HepG2 (cell line): Measurements from ENCODE around the gene PATZ1. TPM values are rescaled to one million over a fixed set of nuclear protein-coding genes. Genes with fewer than 3 reads are reported as not detected.

ENCODE experiments used
- CAMTA2 ChIP-seq: sonication (generic); formaldehyde crosslinking; IDR thresholded peaks from 2 replicates; pipeline ENCODE4 v1.4.0; 2020; ENCODE audit warnings: mild to moderate bottlenecking, missing genetic modification reagents, borderline replicate concordance
- CCDC6 ChIP-seq: sonication (generic); formaldehyde crosslinking; IDR thresholded peaks from 2 replicates; pipeline ENCODE4 v1.8.1; 2022; ENCODE audit warnings: mild to moderate bottlenecking, missing genetic modification reagents, moderate library complexity
- CERS6 ChIP-seq: sonication (generic); formaldehyde crosslinking; IDR thresholded peaks from 2 replicates; pipeline ENCODE4 v1.5.0; 2020; ENCODE audit warnings: missing genetic modification reagents
- CHD4 ChIP-seq: fragments of 200-600 bp; sonication (generic); IDR thresholded peaks from 2 replicates; pipeline ENCODE4 v1.7.0; 2017; ENCODE audit warnings: mild to moderate bottlenecking, low read length, borderline replicate concordance
- CREB3 ChIP-seq: sonication (generic); formaldehyde crosslinking; IDR thresholded peaks from 2 replicates; pipeline ENCODE4 v1.5.0; 2020; ENCODE audit warnings: missing genetic modification reagents
- FIP1L1 ChIP-seq: fragments of 200-400 bp; formaldehyde crosslinking; IDR thresholded peaks from 2 replicates; pipeline ENCODE4 v1.6.1; 2018; ENCODE audit warnings: low read depth, mild to moderate bottlenecking, low read length, moderate library complexity, borderline replicate concordance; ENCODE audit not compliant: insufficient read depth
- GPN1 ChIP-seq: sonication (generic); formaldehyde crosslinking; IDR thresholded peaks from 2 replicates; pipeline ENCODE4 v1.5.1; 2020; ENCODE audit warnings: missing genetic modification reagents, borderline replicate concordance
- GZF1 ChIP-seq: sonication (generic); formaldehyde crosslinking; IDR thresholded peaks from 2 replicates; pipeline ENCODE4 v1.5.1; 2020; ENCODE audit warnings: mild to moderate bottlenecking, missing genetic modification reagents
- JUND ChIP-seq: sonication (generic); formaldehyde crosslinking; IDR thresholded peaks from 2 replicates; pipeline ENCODE4 v1.8.0; 2022; ENCODE audit warnings: mild to moderate bottlenecking, missing genetic modification reagents
- NCOA1 ChIP-seq: sonication (generic); formaldehyde crosslinking; IDR thresholded peaks from 2 replicates; pipeline ENCODE4 v1.9.0; 2021; ENCODE audit warnings: missing genetic modification reagents
- PAX8 ChIP-seq: sonication (generic); formaldehyde crosslinking; IDR thresholded peaks from 2 replicates; pipeline ENCODE4 v1.8.0; 2022; ENCODE audit warnings: mild to moderate bottlenecking, missing genetic modification reagents, borderline replicate concordance
- RFX5 ChIP-seq: IDR thresholded peaks from 2 replicates; pipeline ENCODE4 v1.6.1; 2011; ENCODE audit warnings: low read depth, low read length, improper control_type of control experiment
- SRSF1 ChIP-seq: fragments of 200-400 bp; formaldehyde crosslinking; optimal IDR thresholded peaks from 2 replicates; pipeline ENCODE3; 2017; ENCODE audit warnings: mild to moderate bottlenecking, low read depth, low read length, moderate library complexity
- TBP ChIP-seq: sonication (generic); formaldehyde crosslinking; IDR thresholded peaks from 2 replicates; pipeline ENCODE4 v1.5.0; 2020; ENCODE audit warnings: missing genetic modification reagents
- TCF7L2 ChIP-seq: IDR thresholded peaks from 2 replicates; pipeline ENCODE4 v1.6.1; 2011; ENCODE audit warnings: mild to moderate bottlenecking, low read depth, low read length, moderate library complexity
- TRIM22 ChIP-seq: fragments of 450-650 bp; IDR thresholded peaks from 2 replicates; pipeline ENCODE4 v1.6.1; 2017
- TRIM24 ChIP-seq: sonication (generic); formaldehyde crosslinking; IDR thresholded peaks from 2 replicates; pipeline ENCODE4 v1.8.0; 2022; ENCODE audit warnings: mild to moderate bottlenecking, missing genetic modification reagents
- ZBTB39 ChIP-seq: sonication (generic); formaldehyde crosslinking; IDR thresholded peaks from 2 replicates; pipeline ENCODE4 v1.5.0; 2020; ENCODE audit warnings: missing genetic modification reagents
- ZNF101 ChIP-seq: sonication (generic); formaldehyde crosslinking; IDR thresholded peaks from 2 replicates; pipeline ENCODE4 v1.4.0; 2020; ENCODE audit warnings: mild to moderate bottlenecking, low read depth, missing genetic modification reagents, borderline replicate concordance
- ZNF121 ChIP-seq: sonication (generic); formaldehyde crosslinking; IDR thresholded peaks from 2 replicates; pipeline ENCODE4 v1.5.0; 2020; ENCODE audit warnings: mild to moderate bottlenecking, missing genetic modification reagents
- ZNF253 ChIP-seq: sonication (generic); formaldehyde crosslinking; IDR thresholded peaks from 2 replicates; pipeline ENCODE4 v1.8.0; 2022; ENCODE audit warnings: mild to moderate bottlenecking, missing genetic modification reagents, borderline replicate concordance
- ZNF317 ChIP-seq: sonication (generic); formaldehyde crosslinking; IDR thresholded peaks from 2 replicates; pipeline ENCODE4 v1.5.0; 2020; ENCODE audit warnings: mild to moderate bottlenecking, missing genetic modification reagents
- ZNF441 ChIP-seq: sonication (generic); formaldehyde crosslinking; IDR thresholded peaks from 2 replicates; pipeline ENCODE4 v1.7.0; 2021; ENCODE audit warnings: missing genetic modification reagents, borderline replicate concordance
- ZNF678 ChIP-seq: sonication (generic); formaldehyde crosslinking; IDR thresholded peaks from 2 replicates; pipeline ENCODE4 v1.4.0; 2020; ENCODE audit warnings: mild to moderate bottlenecking, missing genetic modification reagents
- ZNF777 ChIP-seq: sonication (generic); formaldehyde crosslinking; IDR thresholded peaks from 2 replicates; pipeline ENCODE4 v1.4.0; 2020; ENCODE audit warnings: missing genetic modification reagents
- polyA plus RNA-seq, 8 experiments: library from polyadenylated mRNA; depleted of rRNA in 3 of 8; stranded (reverse) in 7 of 8; unstranded in 1 of 8; fragments of >200 nt; fragmentation: Illumina TruSeq in 4 of 8; extraction: Trizol in 4 of 8; gene quantifications; 2 replicates each; pipeline versions ENCODE4 v1.2.1 to v1.2.3, GENCODE V29; 2011 to 2016; ENCODE audit warnings: low read depth in 4 of 8, missing spikeins in 1 of 8, mixed read lengths in 1 of 8; ENCODE audit not compliant: insufficient read depth in 1 of 8
- total RNA-seq, 5 experiments: library from RNA; depleted of rRNA; stranded (reverse); fragments of >200 nt; fragmentation: Illumina TruSeq; extraction: Trizol; gene quantifications; 2 replicates each; pipeline ENCODE4 v1.2.3, GENCODE V29; 2016; ENCODE audit warnings: low read depth in 1 of 5

The PATZ1 gene
- total and polyA plus RNA-seq, 2 of the 13 experiments (the other 11 are each of a cell fraction or from before 2014, with no cell fraction given): 24.9 to 30.5 TPM

GRCh38 chr22:31290494-31291471 is 55.4 kb downstream of the PATZ1 start (continued):
- TF ChIP-seq RFX5: peak; percentile 93
- TF ChIP-seq CERS6 (CRISPR knock-in tag): 0 out of 2 replicates have a peak, but pooled peaks have one; percentile 53
- TF ChIP-seq ZNF678 (CRISPR knock-in tag): 0 out of 2 replicates have a peak, but pooled peaks have one; percentile 57
- peak; percentile 89; the same call in 1 of the 2 replicates for TF ChIP-seq CAMTA2 (CRISPR knock-in tag)
- TF ChIP-seq TRIM24 (CRISPR knock-in tag): no peak
- TF ChIP-seq ZNF101: no peak
- TF ChIP-seq CHD4: no peak
- peak; percentile 95; the same call in 1 of the 2 replicates for TF ChIP-seq ZNF253 (CRISPR knock-in tag)
- no peak for TF ChIP-seq PAX8 (CRISPR knock-in tag)
- peak; percentile 52; the same call in 1 of the 2 replicates for TF ChIP-seq JUND
- no peak for TF ChIP-seq GPN1 (CRISPR knock-in tag)
- peak; percentile 82; the same call in 1 of the 2 replicates for TF ChIP-seq NCOA1 (CRISPR knock-in tag)
- peak; percentile 82; the same call in 1 of the 2 replicates for TF ChIP-seq CCDC6
- no peak for TF ChIP-seq TCF7L2
- TF ChIP-seq GZF1 (CRISPR knock-in tag): no peak
- TF ChIP-seq TBP (CRISPR knock-in tag): no peak
- no peak for TF ChIP-seq ZBTB39 (CRISPR knock-in tag)
- TF ChIP-seq ZNF441 (CRISPR knock-in tag): peak; percentile 71; the same call in 1 of the 2 replicates
- TF ChIP-seq ZNF121 (CRISPR knock-in tag): no peak
- TF ChIP-seq ZNF777 (CRISPR knock-in tag): peak; percentile 75
- TF ChIP-seq ZNF317 (CRISPR knock-in tag): no peak
- TF ChIP-seq CREB3 (CRISPR knock-in tag): no peak
- no peak for TF ChIP-seq SRSF1
- TF ChIP-seq FIP1L1: no peak
- no peak for TF ChIP-seq TRIM22
